Liver (tissue), 9 donors: Measurements from ENCODE around the gene SLC38A2. TPM values are rescaled to one million over a fixed set of nuclear protein-coding genes. Genes with fewer than 3 reads are reported as not detected.

ENCODE experiments used
- DNase-seq: peaks from one replicate; pipeline ENCODE4 v3.0.0-alpha.2; 2017; ENCODE audit warnings: low spot score
- H3K27ac ChIP-seq, 2 donors: one replicate each; pipeline ENCODE4 v1.7.0; 2013; ENCODE audit warnings: inconsistent platforms in 2 of 2, low read length in 2 of 2, control low read depth in 1 of 2, low read depth in 1 of 2, mild to moderate bottlenecking in 1 of 2
- H3K27me3 ChIP-seq, 4 donors: one replicate each; pipeline versions ENCODE4 v1.6.1 to v1.7.0; 2013; ENCODE audit warnings: low read length in 3 of 4, inconsistent platforms in 1 of 4, mild to moderate bottlenecking in 1 of 4, moderate library complexity in 1 of 4; ENCODE audit not compliant: control insufficient read depth in 4 of 4, insufficient read depth in 4 of 4
- H3K36me3 ChIP-seq, 4 donors: one replicate each; pipeline versions ENCODE4 v1.6.1 to v1.7.0; 2013; ENCODE audit warnings: low read length in 3 of 4, mild to moderate bottlenecking in 3 of 4, low read depth in 1 of 4, moderate library complexity in 1 of 4; ENCODE audit not compliant: control insufficient read depth in 4 of 4, insufficient read depth in 3 of 4
- H3K4me1 ChIP-seq, 4 donors: one replicate each; pipeline versions ENCODE4 v1.6.1 to v1.7.0; 2013; ENCODE audit warnings: low read length in 3 of 4, mild to moderate bottlenecking in 3 of 4, moderate library complexity in 1 of 4; ENCODE audit not compliant: control insufficient read depth in 4 of 4, insufficient read depth in 4 of 4
- H3K4me3 ChIP-seq, 3 donors: one replicate each; pipeline versions ENCODE4 v1.6.1 to v1.7.0; 2013; ENCODE audit warnings: low read length in 3 of 3, control low read depth in 1 of 3, low read depth in 1 of 3, mild to moderate bottlenecking in 1 of 3
- H3K9ac ChIP-seq, 2 donors: one replicate each; pipeline ENCODE4 v1.7.0; 2013; ENCODE audit warnings: low read length in 2 of 2, mild to moderate bottlenecking in 2 of 2, moderate library complexity in 2 of 2, control low read depth in 1 of 2, low read depth in 1 of 2
- H3K9me3 ChIP-seq, 4 donors: one replicate each; pipeline versions ENCODE4 v1.6.1 to v1.7.0; 2013; ENCODE audit warnings: low read length in 3 of 4; ENCODE audit not compliant: control insufficient read depth in 4 of 4
- EGR1 ChIP-seq, 2 donors: IDR thresholded peaks; 2 replicates each; pipeline ENCODE4 v1.6.1; 2016 to 2018; ENCODE audit warnings: antibody characterized with exemption in 2 of 2, low read depth in 2 of 2
- FOXA1 ChIP-seq: IDR thresholded peaks from 2 replicates; pipeline ENCODE4 v1.6.1; 2016; ENCODE audit warnings: antibody characterized with exemption
- FOXA2 ChIP-seq: IDR thresholded peaks from 2 replicates; pipeline ENCODE4 v1.6.1; 2016; ENCODE audit warnings: antibody characterized with exemption
- GABPA ChIP-seq, 2 donors: IDR thresholded peaks in 1 of 2; conservative IDR thresholded peaks in 1 of 2; 2 replicates each; pipeline ENCODE4 v1.6.1; 2016; ENCODE audit warnings: antibody characterized with exemption in 2 of 2, mild to moderate bottlenecking in 1 of 2, moderate library complexity in 1 of 2
- HNF4A ChIP-seq, 2 donors: conservative IDR thresholded peaks; 2 replicates each; pipeline ENCODE4 v1.6.1; 2016; ENCODE audit warnings: antibody characterized with exemption in 2 of 2, mild to moderate bottlenecking in 2 of 2
- HNF4G ChIP-seq: IDR thresholded peaks from 2 replicates; pipeline ENCODE4 v1.6.1; 2016; ENCODE audit warnings: antibody characterized with exemption
- JUND ChIP-seq, 2 donors: IDR thresholded peaks; 2 replicates each; pipeline ENCODE4 v1.6.1; 2016; ENCODE audit warnings: antibody characterized with exemption in 2 of 2
- NR2F2 ChIP-seq: IDR thresholded peaks from 2 replicates; pipeline ENCODE4 v1.6.1; 2016; ENCODE audit warnings: antibody characterized with exemption
- RAD21 ChIP-seq, 2 donors: IDR thresholded peaks; 2 replicates each; pipeline ENCODE4 v1.6.1; 2016; ENCODE audit warnings: antibody characterized with exemption in 2 of 2, mild to moderate bottlenecking in 2 of 2
- RXRA ChIP-seq, 2 donors: IDR thresholded peaks; 2 replicates each; pipeline ENCODE4 v1.6.1; 2017 to 2018; ENCODE audit warnings: antibody characterized with exemption in 2 of 2, mild to moderate bottlenecking in 1 of 2
- SP1 ChIP-seq: IDR thresholded peaks from 2 replicates; pipeline ENCODE4 v1.6.1; 2018; ENCODE audit warnings: antibody characterized with exemption, mild to moderate bottlenecking
- TAF1 ChIP-seq: conservative IDR thresholded peaks from 2 replicates; pipeline ENCODE4 v1.6.1; 2016; ENCODE audit warnings: antibody characterized with exemption, mild to moderate bottlenecking
- YY1 ChIP-seq: IDR thresholded peaks from 2 replicates; pipeline ENCODE4 v1.6.1; 2016; ENCODE audit warnings: antibody characterized with exemption, mild to moderate bottlenecking
- WGBS: extraction: QIAGEN DNeasy Blood & Tissue Kit; methylation state at CpG from one replicate; pipeline ENCODE4 v1.1.7; 2013; 5-methylcytosine and 5-hydroxymethylcytosine counted together
- polyA plus RNA-seq, 2 donors: library from polyadenylated mRNA; stranded (reverse) in 1 of 2; unstranded in 1 of 2; fragments of 200-250 nt in 1 of 2; fragments of >200 nt in 1 of 2; fragmentation: Nextera tagmentation in 1 of 2; extraction: Ambion mirVana in 1 of 2; gene quantifications; one replicate each; pipeline versions ENCODE4 v1.2.1 to v1.2.3, GENCODE V29; 2013 to 2015
- total RNA-seq, 2 donors: library from RNA; depleted of rRNA; stranded (reverse); fragments of >200 nt; gene quantifications; one replicate each; pipeline ENCODE4 v1.2.3, GENCODE V29; 2014
- TF ChIP-seq, protein P1 (sequence below): IDR thresholded peaks from 2 replicates; pipeline ENCODE4 v1.6.1; 2016; ENCODE audit warnings: antibody characterized with exemption
- TF ChIP-seq, protein P2 (sequence below): IDR thresholded peaks from 2 replicates; pipeline ENCODE4 v1.6.1; 2016; ENCODE audit warnings: antibody characterized with exemption, mild to moderate bottlenecking
- TF ChIP-seq, protein P3 (sequence below): fragments of 150-350 bp; IDR thresholded peaks from 2 replicates; pipeline ENCODE4 v1.5.1; 2017; ENCODE audit warnings: improper control_type of control experiment, low read depth, low read length; ENCODE audit not compliant: missing input control
- TF ChIP-seq, protein P4 (sequence below): IDR thresholded peaks from 2 replicates; pipeline ENCODE4 v1.6.1; 2016; ENCODE audit warnings: antibody characterized with exemption
- TF ChIP-seq, protein P5 (sequence below): IDR thresholded peaks from 2 replicates; pipeline ENCODE4 v1.6.1; 2016; ENCODE audit warnings: antibody characterized with exemption
- donor health status: healthy.
- donor health status: healthy.
- donor health status: healthy.
- donor health status: healthy.
- donor health status: healthy.

The SLC38A2 gene
- total and polyA plus RNA-seq, 4 donors = 50.6 to 472 (median 97.4) TPM

DNA sequence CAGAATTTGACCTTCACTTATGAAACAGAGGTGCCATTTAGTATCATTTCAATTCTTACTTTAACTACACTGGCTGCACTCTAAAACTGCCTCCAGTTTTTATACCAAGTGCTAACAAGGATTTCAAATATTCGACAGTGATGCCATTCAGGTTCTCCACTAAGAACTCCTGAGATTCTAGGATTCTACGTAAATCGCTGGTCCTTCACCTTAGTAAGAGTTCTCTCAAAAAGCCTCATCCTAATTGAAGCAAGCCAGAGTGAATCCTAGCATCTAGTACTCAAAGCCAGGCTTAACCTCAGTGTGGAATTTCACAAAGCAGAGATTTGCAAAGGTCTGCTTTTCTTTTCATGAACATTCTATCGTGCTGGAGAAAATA, 3.5 kb downstream of the SLC38A2 start:
- Histone ChIP-seq H3K27ac (peak overlapping the region; percentile 16 to 98), H3K4me3 (peak overlapping the region in 2 of 3 donors; percentile 87 to 97), H3K9me3 (no peaks in the 10 kb centered on the region), H3K27me3 (no peaks in the 10 kb centered on the region), H3K36me3 (peaks cover 4 to 70% (median 55%) of the 10 kb centered on the region in 4 donors), H3K4me1 (peaks cover 2 to 52% (median 40%) of the 10 kb centered on the region in 4 donors), H3K9ac (peak overlapping the region; percentile 87 to 93)
- DNase-seq = no peak
- TF ChIP-seq RAD21 (IDR thresholded peaks at IDR 0.05) = no peak
- TF ChIP-seq GABPA (IDR thresholded peaks at IDR 0.05 in 1 of 2, conservative IDR thresholded peaks at IDR 0.05 in 1 of 2) = no peak
- TF ChIP-seq HNF4A (conservative IDR thresholded peaks at IDR 0.05) = no peak
- TF ChIP-seq, protein P1, sequence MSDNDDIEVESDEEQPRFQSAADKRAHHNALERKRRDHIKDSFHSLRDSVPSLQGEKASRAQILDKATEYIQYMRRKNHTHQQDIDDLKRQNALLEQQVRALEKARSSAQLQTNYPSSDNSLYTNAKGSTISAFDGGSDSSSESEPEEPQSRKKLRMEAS = no peak
- TF ChIP-seq EGR1 (IDR thresholded peaks at IDR 0.05; ENCODE audit: low read depth in 2 of 2) = no peak
- no peak for TF ChIP-seq NR2F2
- TF ChIP-seq, protein P2, sequence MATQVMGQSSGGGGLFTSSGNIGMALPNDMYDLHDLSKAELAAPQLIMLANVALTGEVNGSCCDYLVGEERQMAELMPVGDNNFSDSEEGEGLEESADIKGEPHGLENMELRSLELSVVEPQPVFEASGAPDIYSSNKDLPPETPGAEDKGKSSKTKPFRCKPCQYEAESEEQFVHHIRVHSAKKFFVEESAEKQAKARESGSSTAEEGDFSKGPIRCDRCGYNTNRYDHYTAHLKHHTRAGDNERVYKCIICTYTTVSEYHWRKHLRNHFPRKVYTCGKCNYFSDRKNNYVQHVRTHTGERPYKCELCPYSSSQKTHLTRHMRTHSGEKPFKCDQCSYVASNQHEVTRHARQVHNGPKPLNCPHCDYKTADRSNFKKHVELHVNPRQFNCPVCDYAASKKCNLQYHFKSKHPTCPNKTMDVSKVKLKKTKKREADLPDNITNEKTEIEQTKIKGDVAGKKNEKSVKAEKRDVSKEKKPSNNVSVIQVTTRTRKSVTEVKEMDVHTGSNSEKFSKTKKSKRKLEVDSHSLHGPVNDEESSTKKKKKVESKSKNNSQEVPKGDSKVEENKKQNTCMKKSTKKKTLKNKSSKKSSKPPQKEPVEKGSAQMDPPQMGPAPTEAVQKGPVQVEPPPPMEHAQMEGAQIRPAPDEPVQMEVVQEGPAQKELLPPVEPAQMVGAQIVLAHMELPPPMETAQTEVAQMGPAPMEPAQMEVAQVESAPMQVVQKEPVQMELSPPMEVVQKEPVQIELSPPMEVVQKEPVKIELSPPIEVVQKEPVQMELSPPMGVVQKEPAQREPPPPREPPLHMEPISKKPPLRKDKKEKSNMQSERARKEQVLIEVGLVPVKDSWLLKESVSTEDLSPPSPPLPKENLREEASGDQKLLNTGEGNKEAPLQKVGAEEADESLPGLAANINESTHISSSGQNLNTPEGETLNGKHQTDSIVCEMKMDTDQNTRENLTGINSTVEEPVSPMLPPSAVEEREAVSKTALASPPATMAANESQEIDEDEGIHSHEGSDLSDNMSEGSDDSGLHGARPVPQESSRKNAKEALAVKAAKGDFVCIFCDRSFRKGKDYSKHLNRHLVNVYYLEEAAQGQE = no peak
- TF ChIP-seq JUND (IDR thresholded peaks at IDR 0.05) = no peak
- no peak for TF ChIP-seq YY1
- no peak for TF ChIP-seq HNF4G
- no peak for TF ChIP-seq SP1
- TF ChIP-seq, protein P3, sequence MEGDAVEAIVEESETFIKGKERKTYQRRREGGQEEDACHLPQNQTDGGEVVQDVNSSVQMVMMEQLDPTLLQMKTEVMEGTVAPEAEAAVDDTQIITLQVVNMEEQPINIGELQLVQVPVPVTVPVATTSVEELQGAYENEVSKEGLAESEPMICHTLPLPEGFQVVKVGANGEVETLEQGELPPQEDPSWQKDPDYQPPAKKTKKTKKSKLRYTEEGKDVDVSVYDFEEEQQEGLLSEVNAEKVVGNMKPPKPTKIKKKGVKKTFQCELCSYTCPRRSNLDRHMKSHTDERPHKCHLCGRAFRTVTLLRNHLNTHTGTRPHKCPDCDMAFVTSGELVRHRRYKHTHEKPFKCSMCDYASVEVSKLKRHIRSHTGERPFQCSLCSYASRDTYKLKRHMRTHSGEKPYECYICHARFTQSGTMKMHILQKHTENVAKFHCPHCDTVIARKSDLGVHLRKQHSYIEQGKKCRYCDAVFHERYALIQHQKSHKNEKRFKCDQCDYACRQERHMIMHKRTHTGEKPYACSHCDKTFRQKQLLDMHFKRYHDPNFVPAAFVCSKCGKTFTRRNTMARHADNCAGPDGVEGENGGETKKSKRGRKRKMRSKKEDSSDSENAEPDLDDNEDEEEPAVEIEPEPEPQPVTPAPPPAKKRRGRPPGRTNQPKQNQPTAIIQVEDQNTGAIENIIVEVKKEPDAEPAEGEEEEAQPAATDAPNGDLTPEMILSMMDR = no peak
- TF ChIP-seq, protein P4, sequence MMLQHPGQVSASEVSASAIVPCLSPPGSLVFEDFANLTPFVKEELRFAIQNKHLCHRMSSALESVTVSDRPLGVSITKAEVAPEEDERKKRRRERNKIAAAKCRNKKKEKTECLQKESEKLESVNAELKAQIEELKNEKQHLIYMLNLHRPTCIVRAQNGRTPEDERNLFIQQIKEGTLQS = no peak
- no peak for TF ChIP-seq FOXA1
- TF ChIP-seq FOXA2 = no peak
- TF ChIP-seq, protein P5, sequence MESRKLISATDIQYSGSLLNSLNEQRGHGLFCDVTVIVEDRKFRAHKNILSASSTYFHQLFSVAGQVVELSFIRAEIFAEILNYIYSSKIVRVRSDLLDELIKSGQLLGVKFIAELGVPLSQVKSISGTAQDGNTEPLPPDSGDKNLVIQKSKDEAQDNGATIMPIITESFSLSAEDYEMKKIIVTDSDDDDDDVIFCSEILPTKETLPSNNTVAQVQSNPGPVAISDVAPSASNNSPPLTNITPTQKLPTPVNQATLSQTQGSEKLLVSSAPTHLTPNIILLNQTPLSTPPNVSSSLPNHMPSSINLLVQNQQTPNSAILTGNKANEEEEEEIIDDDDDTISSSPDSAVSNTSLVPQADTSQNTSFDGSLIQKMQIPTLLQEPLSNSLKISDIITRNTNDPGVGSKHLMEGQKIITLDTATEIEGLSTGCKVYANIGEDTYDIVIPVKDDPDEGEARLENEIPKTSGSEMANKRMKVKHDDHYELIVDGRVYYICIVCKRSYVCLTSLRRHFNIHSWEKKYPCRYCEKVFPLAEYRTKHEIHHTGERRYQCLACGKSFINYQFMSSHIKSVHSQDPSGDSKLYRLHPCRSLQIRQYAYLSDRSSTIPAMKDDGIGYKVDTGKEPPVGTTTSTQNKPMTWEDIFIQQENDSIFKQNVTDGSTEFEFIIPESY = no peak
- TF ChIP-seq RXRA (IDR thresholded peaks at IDR 0.05) = no peak
- no peak for TF ChIP-seq TAF1
- 65% methylated on average over 4 of the region's 4 CpGs for WGBS
